AG08396 (cell line): ENCODE measurements around the gene RXFP3.
"Not testable (repeated sequence)": the region's sequence is repeated elsewhere in the genome, so short reads cannot be mapped to it uniquely, and the experiment has no call there.

Experiments
- DNase-seq: peaks from one replicate; pipeline ENCODE4 v3.0.0; 2012; ENCODE audit warnings: low spot score, mixed read lengths

Gene RXFP3

GRCh38 chr5:33936004-33936380, 194 bp upstream of the RXFP3 start:
- peak; percentile 81 for DNase-seq

- DNase-seq = no peak
Observed at GRCh38 chr5:33937017-33937706, 976 bp downstream of the RXFP3 start.

- no peak for DNase-seq
Observed at GRCh38 chr5:33937707-33938506, 1.7 kb downstream of the RXFP3 start.

- DNase-seq = no peak
Observed at GRCh38 chr5:33938507-33938796, 2.3 kb downstream of the RXFP3 start.

GRCh38 chr5:33938881-33939280, 2.7 kb downstream of the RXFP3 start:
- DNase-seq = no peak

GRCh38 chr5:33939556-33940262, 3.5 kb downstream of the RXFP3 start:
- peak; percentile 42 for DNase-seq

- DNase-seq = no peak
Observed at GRCh38 chr5:33941090-33941489, 4.9 kb downstream of the RXFP3 start.

GRCh38 chr5:33944543-33945132, 8.5 kb downstream of the RXFP3 start:
- DNase-seq = no peak

GRCh38 chr5:33952175-33952574, 16.0 kb downstream of the RXFP3 start:
- not testable (repeated sequence) for DNase-seq

- no peak for DNase-seq
Observed at GRCh38 chr5:33957577-33958150, 21.5 kb downstream of the RXFP3 start.

GRCh38 chr5:33958176-33958575, 22.0 kb downstream of the RXFP3 start:
- no peak for DNase-seq

GRCh38 chr5:33964132-33964700, 28.0 kb downstream of the RXFP3 start:
- DNase-seq = no peak

GRCh38 chr5:33966805-33967204, 30.6 kb downstream of the RXFP3 start:
- no peak for DNase-seq

- DNase-seq = no peak
Observed at GRCh38 chr5:33968211-33969005, 32.2 kb downstream of the RXFP3 start.

- DNase-seq = peak; percentile 76
Observed at GRCh38 chr5:33969572-33970452, 33.6 kb downstream of the RXFP3 start.

GRCh38 chr5:33973271-33973670, 37.1 kb downstream of the RXFP3 start:
- DNase-seq = no peak

GRCh38 chr5:33975852-33976251, 39.7 kb downstream of the RXFP3 start:
- DNase-seq = no peak

- no peak for DNase-seq
Observed at GRCh38 chr5:33976307-33976706, 40.1 kb downstream of the RXFP3 start.

- no peak for DNase-seq
Observed at GRCh38 chr5:33978306-33978705, 42.1 kb downstream of the RXFP3 start.

- no peak for DNase-seq
Observed at GRCh38 chr5:33980030-33980429, 43.8 kb downstream of the RXFP3 start.
